ENCODE results near the gene MOCOS.

Gene MOCOS

GRCh38 chr18:36183987-36184386 lies 3.3 kb upstream of the MOCOS start:
- TF ChIP-seq, protein P1, sequence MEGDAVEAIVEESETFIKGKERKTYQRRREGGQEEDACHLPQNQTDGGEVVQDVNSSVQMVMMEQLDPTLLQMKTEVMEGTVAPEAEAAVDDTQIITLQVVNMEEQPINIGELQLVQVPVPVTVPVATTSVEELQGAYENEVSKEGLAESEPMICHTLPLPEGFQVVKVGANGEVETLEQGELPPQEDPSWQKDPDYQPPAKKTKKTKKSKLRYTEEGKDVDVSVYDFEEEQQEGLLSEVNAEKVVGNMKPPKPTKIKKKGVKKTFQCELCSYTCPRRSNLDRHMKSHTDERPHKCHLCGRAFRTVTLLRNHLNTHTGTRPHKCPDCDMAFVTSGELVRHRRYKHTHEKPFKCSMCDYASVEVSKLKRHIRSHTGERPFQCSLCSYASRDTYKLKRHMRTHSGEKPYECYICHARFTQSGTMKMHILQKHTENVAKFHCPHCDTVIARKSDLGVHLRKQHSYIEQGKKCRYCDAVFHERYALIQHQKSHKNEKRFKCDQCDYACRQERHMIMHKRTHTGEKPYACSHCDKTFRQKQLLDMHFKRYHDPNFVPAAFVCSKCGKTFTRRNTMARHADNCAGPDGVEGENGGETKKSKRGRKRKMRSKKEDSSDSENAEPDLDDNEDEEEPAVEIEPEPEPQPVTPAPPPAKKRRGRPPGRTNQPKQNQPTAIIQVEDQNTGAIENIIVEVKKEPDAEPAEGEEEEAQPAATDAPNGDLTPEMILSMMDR (IDR thresholded peaks at IDR 0.05; ENCODE audit: control insufficient read depth, extremely low read depth, insufficient read depth) = no peak
- no peak for DNase-seq (ENCODE audit: low read depth)
- no peak overlapping the region for H3K4me3 ChIP-seq (ENCODE audit: low read depth, low read length)

- no peak overlapping the region for H3K4me3 ChIP-seq (ENCODE audit: low read depth, low read length)
- no peak for DNase-seq (ENCODE audit: low read depth)
- TF ChIP-seq, protein P1 (IDR thresholded peaks at IDR 0.05; ENCODE audit: control insufficient read depth, extremely low read depth, insufficient read depth) = no peak
Measured at GRCh38 chr18:36185157-36185556, 2.1 kb upstream of the MOCOS start.

DNA sequence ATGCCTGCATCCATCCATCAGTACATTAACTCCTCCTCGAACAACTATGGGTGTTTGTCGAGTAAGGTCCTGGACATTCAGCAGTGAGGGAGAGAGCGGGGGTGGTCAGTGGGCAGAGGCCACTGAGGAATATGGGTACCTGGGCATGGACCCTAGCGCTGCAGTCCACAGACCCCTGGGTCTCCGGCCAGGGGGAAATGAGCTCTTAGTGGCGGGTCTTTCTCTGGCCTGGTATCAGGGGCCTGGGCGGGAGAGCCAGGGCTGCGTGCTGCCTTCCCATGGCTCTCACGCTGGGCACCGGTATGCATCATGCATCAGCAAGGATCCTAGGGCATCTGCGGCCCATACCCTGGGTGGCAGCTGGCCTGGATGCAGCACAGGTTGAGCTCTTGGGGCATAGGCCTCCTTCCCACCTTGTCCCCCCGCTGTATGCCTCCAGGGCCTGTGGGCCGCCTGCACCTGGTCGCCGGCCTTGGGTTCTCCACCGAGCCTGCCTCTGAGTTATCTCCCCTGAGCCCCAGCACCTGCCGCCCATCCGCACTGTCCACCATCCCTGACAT lies 1.3 kb upstream of the MOCOS start:
- H3K4me3 ChIP-seq (ENCODE audit: low read depth, low read length) = no peak overlapping the region
- no peak for DNase-seq (ENCODE audit: low read depth)
- TF ChIP-seq, protein P1 (IDR thresholded peaks at IDR 0.05; ENCODE audit: control insufficient read depth, extremely low read depth, insufficient read depth) = no peak

DNA sequence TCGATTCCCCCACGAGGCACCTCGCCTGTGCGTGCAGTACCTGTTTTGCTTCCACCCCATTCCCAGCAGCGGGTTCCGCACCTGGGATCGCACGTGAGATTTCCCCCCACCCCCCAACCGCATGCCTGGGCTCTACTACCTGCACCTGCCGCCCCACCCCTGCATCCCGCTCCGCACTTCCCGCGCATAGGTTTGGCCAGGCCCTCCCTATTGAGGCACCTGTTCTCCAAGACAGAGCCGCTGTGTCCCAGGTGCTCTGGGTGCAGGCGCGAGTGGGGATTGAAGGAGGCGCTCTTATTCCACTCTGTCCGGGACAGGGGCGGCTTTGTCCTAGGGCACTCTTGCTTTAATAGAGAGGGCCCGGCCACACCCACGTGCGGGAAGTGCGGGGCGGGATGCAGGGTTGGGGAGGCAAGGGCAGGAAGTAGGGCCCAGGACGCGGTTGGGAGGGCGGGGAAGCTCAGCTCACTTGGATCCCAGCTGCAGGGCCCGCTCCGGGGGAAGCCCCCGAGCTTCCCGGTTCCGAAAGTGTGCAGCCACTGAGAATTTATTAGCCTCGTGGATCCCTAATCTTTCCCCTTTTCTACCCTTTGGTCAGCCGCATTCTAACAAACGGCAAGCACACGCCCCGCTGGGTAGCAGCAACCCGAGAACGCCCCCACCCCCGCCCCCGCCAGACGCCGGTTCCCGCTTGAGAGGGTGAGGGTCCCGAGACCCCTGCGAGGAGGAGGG lies 670 bp upstream of the MOCOS start:
- H3K4me3 ChIP-seq (ENCODE audit: low read depth, low read length) = peak overlapping the region; percentile 74
- TF ChIP-seq, protein P1 (IDR thresholded peaks at IDR 0.05; ENCODE audit: control insufficient read depth, extremely low read depth, insufficient read depth) = 0 out of 2 replicates have a peak, but pooled peaks have one; percentile 14
- no peak for DNase-seq (ENCODE audit: low read depth)

DNA sequence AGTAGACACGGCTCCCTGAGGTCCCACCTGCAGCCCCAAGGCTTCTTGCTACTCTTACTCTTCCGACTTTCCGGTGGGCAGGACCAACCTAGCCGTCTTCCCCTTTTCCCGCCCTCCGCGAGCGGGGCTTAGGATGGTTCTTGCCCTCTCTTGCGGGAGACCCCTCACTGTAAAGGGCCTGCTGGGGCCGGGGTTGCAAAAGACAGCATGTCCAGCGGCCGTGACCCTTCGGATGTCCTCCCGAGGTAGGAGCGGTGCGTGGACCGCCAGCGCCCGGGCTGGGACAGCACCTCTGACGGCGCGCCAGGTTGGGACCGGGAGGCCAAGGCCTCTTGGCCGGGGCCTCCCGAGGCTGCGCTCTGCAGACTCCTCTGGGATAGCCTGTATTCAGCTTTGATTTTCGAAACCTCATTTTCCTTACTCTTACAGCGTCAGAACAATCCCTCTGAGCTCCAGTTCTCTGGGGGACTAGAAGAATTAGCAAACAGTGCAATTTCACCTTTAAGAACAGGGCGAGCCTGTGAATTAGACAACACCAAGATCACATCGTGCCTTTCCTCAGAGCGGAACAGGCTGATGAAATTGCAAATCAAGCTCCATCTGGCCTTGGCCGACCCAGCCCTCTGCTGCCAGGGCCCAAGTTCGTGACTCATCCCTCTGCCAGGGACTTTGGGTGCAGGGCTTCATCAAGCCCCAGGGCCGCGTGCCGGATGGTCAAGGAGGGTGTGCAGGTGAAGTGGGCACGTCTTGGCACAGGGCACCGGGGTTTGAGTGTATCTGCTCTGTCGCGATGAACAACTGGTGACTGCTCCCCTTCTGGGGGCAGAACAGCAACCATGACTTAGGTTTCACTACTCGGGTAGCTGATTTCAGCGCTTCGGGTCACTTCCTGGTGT lies 777 bp downstream of the MOCOS start:
- DNase-seq (ENCODE audit: low read depth) = peak; percentile 14
- TF ChIP-seq, protein P1 (IDR thresholded peaks at IDR 0.05; ENCODE audit: control insufficient read depth, extremely low read depth, insufficient read depth) = no peak
- H3K4me3 ChIP-seq (ENCODE audit: low read depth, low read length) = peak overlapping the region; percentile 74

GRCh38 chr18:36188916-36189315 lies 1.6 kb downstream of the MOCOS start:
- H3K4me3 ChIP-seq (ENCODE audit: low read depth, low read length) = no peak overlapping the region
- TF ChIP-seq, protein P1 (IDR thresholded peaks at IDR 0.05; ENCODE audit: control insufficient read depth, extremely low read depth, insufficient read depth) = no peak
- DNase-seq (ENCODE audit: low read depth) = no peak

All from LNCaP clone FGC (cell line).